Inferior parietal cortex (tissue), 1 donor: ENCODE measurements around the gene C2orf78.
"Not testable (repeated sequence)": the region's sequence is repeated elsewhere in the genome, so short reads cannot be mapped to it uniquely, and the experiment has no call there.

Experiments used
- DNase-seq: peaks from one replicate; pipeline ENCODE4 v3.0.0-alpha.2; 2016; ENCODE audit errors: extremely low spot score

The C2orf78 gene

GRCh38 chr2:73783883-73784282 lies at the start of gene C2orf78:
Gene C2orf78, plus strand, starts transcription at chr2:73784183. Its CDS starts 127 bp downstream, at chr2:73784310.
- DNase-seq: not testable (repeated sequence)

GRCh38 chr2:73736378-73736777 lies 47.6 kb upstream of the C2orf78 start:
- no peak for DNase-seq

GRCh38 chr2:73736855-73737779 lies 46.9 kb upstream of the C2orf78 start, which contains the start of gene TPRKB:
Gene TPRKB, minus strand, starts transcription at chr2:73737345. Its CDS starts 2,776 bp downstream, at chr2:73734569.
- DNase-seq: peak; percentile 98

- no peak for DNase-seq
These were observed 44.9 kb upstream of the C2orf78 start for GRCh38 chr2:73739101-73739500.

- DNase-seq: no peak
These were observed 43.2 kb upstream of the C2orf78 start for GRCh38 chr2:73740767-73741166.

- no peak for DNase-seq
These were observed 37.7 kb upstream of the C2orf78 start for GRCh38 chr2:73746015-73746876.

- DNase-seq: no peak
These were observed 37.1 kb upstream of the C2orf78 start for GRCh38 chr2:73746877-73747208.

GRCh38 chr2:73749314-73749713 lies 34.7 kb upstream of the C2orf78 start:
- no peak for DNase-seq

GRCh38 chr2:73754332-73754731 lies 29.7 kb upstream of the C2orf78 start:
- not testable (repeated sequence) for DNase-seq

- no peak for DNase-seq
These were observed 24.7 kb upstream of the C2orf78 start for GRCh38 chr2:73759285-73759764.

GRCh38 chr2:73759904-73760303 lies 24.1 kb upstream of the C2orf78 start:
- DNase-seq: no peak

GRCh38 chr2:73762571-73762970 lies 21.4 kb upstream of the C2orf78 start:
- no peak for DNase-seq

GRCh38 chr2:73764945-73765344 lies 19.0 kb upstream of the C2orf78 start:
- DNase-seq: no peak

- no peak for DNase-seq
These were observed 17.6 kb upstream of the C2orf78 start for GRCh38 chr2:73766349-73766748.

- no peak for DNase-seq
These were observed 17.0 kb upstream of the C2orf78 start for GRCh38 chr2:73766994-73767393.

- no peak for DNase-seq
These were observed 13.3 kb upstream of the C2orf78 start for GRCh38 chr2:73770725-73771124.

- DNase-seq: peak; percentile 47
These were observed 11.2 kb upstream of the C2orf78 start for GRCh38 chr2:73772819-73773218.

GRCh38 chr2:73776381-73776780 lies 7.6 kb upstream of the C2orf78 start:
- no peak for DNase-seq

- no peak for DNase-seq
These were observed 7.0 kb upstream of the C2orf78 start for GRCh38 chr2:73776869-73777519.

- DNase-seq: not testable (repeated sequence)
These were observed 5.0 kb upstream of the C2orf78 start for GRCh38 chr2:73778867-73779466.

GRCh38 chr2:73779467-73780236 lies 4.3 kb upstream of the C2orf78 start, which contains the start of gene DUSP11:
Gene DUSP11, minus strand, starts transcription at chr2:73780103. Its CDS starts 129 bp downstream, at chr2:73779974.
- DNase-seq: peak; percentile 98
